Gastroesophageal sphincter (tissue), 3 donors: ENCODE measurements around the gene MYOG.

Source experiments
- CTCF ChIP-seq, 4 experiments: fragments of 200-600 bp in 2 of 4; fragments of 450-650 bp in 2 of 4; sonication (generic) in 1 of 4; IDR thresholded peaks; one replicate each; pipeline ENCODE4 v1.5.1; 2017 to 2019; ENCODE audit warnings: antibody characterized with exemption in 4 of 4, mild to moderate bottlenecking in 2 of 4, moderate library complexity in 2 of 4
- EP300 ChIP-seq: sonication (generic); formaldehyde crosslinking; IDR thresholded peaks from one replicate; pipeline ENCODE4 v1.6.1; 2017; ENCODE audit warnings: antibody characterized with exemption, mild to moderate bottlenecking
- POLR2A ChIP-seq, 2 donors: fragments of 450-650 bp; IDR thresholded peaks; one replicate each; pipeline ENCODE4 v1.6.1; 2017; ENCODE audit warnings: antibody characterized with exemption in 2 of 2, mild to moderate bottlenecking in 2 of 2, moderate library complexity in 1 of 2
- POLR2AphosphoS5 ChIP-seq: sonication (generic); formaldehyde crosslinking; IDR thresholded peaks from one replicate; pipeline ENCODE4 v1.6.1; 2017; ENCODE audit warnings: antibody characterized with exemption

DNA sequence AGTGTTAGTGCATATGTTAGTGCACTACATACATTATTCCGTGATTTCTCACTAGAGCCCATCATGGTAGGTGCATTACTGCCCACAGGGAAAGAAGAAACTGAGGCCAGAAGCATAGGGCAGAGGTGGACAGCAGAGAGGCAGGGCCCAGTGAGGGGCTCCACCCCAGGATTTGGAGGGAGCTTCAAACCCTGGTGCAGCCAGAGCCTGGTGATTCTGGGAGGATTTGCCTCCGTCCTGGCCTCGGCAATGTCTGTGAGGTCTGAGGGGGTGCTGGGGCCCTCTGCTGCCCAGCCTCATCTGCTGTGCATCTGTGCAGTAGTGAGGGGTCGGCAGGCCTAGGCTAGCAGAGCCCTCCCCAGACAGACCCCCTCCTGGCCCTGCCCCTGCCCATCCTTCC, 36.7 kb downstream of the MYOG start:
- TF ChIP-seq POLR2AphosphoS5 (no peak), EP300 (no peak), CTCF (IDR thresholded peaks at IDR 0.05) (no peak), POLR2A (IDR thresholded peaks at IDR 0.05) (no peak)
